Psoas muscle (tissue), 8 donors: ENCODE measurements around the gene POM121C. TPM values are rescaled to one million over a fixed set of nuclear protein-coding genes. Genes with fewer than 3 reads are reported as not detected.
"Not testable (repeated sequence)": the region's sequence is repeated elsewhere in the genome, so short reads cannot be mapped to it uniquely, and the experiment has no call there.

Source experiments
- ATAC-seq, 4 donors: fragments of 200-7000 bp; cut with Tn5 transposase; one replicate each; pipeline ENCODE4 v1.9.1; 2020; ENCODE audit warnings: moderate library complexity in 3 of 4, mild to moderate bottlenecking in 2 of 4
- DNase-seq, 2 donors: peaks; one replicate each; pipeline ENCODE4 v3.0.0-alpha.2; 2020
- H3K27ac ChIP-seq: fragments of 200-600 bp; one replicate; pipeline ENCODE4 v1.8.0; 2022
- H3K27me3 ChIP-seq, 3 donors: fragments of 200-600 bp in 1 of 3; one replicate each; pipeline versions ENCODE4 v1.6.1 to v1.8.0; 2013 to 2022; ENCODE audit warnings: low read length in 2 of 3, mild to moderate bottlenecking in 2 of 3, moderate library complexity in 1 of 3; ENCODE audit not compliant: insufficient read depth in 3 of 3
- H3K36me3 ChIP-seq, 2 donors: fragments of 200-600 bp in 1 of 2; one replicate each; pipeline versions ENCODE4 v1.6.1 to v1.8.0; 2013 to 2022; ENCODE audit warnings: low read depth in 1 of 2, mild to moderate bottlenecking in 1 of 2, moderate library complexity in 1 of 2; ENCODE audit not compliant: insufficient read depth in 1 of 2
- H3K4me1 ChIP-seq: fragments of 200-600 bp; one replicate; pipeline ENCODE4 v1.8.0; 2022
- H3K4me3 ChIP-seq: fragments of 200-600 bp; one replicate; pipeline ENCODE4 v1.8.0; 2022; ENCODE audit warnings: mild to moderate bottlenecking
- H3K9me3 ChIP-seq: fragments of 200-600 bp; one replicate; pipeline ENCODE4 v1.8.0; 2022
- WGBS, 3 donors: extraction: QIAGEN DNeasy Blood & Tissue Kit; methylation state at CpG; one replicate each; pipeline versions ENCODE4 v1.1.6 to v1.1.7; 2013; 5-methylcytosine and 5-hydroxymethylcytosine counted together
- intact Hi-C, 2 donors: fragments of 100-400 bp; cut with DNase I; formaldehyde crosslinking; loops; one replicate each; pipeline versions ENCODE4 v1.11.0 to v1.14.2; 2022
- polyA plus RNA-seq, 3 donors: library from polyadenylated mRNA; stranded (reverse); fragments of 200-250 nt; gene quantifications; one replicate each; pipeline ENCODE4 v1.2.3, GENCODE V29; 2013
- total RNA-seq, 4 donors: library from RNA; stranded (reverse); fragmentation: NEBNext Ultra II Directional in 2 of 4; extraction: Animal tissue kit (Norgen Biotek cat#: 25700) in 2 of 4; gene quantifications; one replicate each; pipeline versions ENCODE4 v1.2.1 to v1.2.4, GENCODE V29; 2021 to 2023
- donor health status: healthy with polysubstance abuse.
- donor health status: DM: no; HTN: no; CAD: no; lungs with moderate emphysema.
- donor health status: Bipolar disorder and iron deficiency.
- donor health status: healthy.
- donor health status: DM: yes; HTN: yes; CAD: no.
- donor health status: DM: no; HTN: no; CAD: no.
- donor health status: DM: no; HTN: no; CAD: no.
- donor health status: DM: yes; HTN: yes; CAD: no.

The POM121C gene
- total and polyA plus RNA-seq, 7 donors, result 7.9 to 29.3 (median 19.4) TPM

DNA sequence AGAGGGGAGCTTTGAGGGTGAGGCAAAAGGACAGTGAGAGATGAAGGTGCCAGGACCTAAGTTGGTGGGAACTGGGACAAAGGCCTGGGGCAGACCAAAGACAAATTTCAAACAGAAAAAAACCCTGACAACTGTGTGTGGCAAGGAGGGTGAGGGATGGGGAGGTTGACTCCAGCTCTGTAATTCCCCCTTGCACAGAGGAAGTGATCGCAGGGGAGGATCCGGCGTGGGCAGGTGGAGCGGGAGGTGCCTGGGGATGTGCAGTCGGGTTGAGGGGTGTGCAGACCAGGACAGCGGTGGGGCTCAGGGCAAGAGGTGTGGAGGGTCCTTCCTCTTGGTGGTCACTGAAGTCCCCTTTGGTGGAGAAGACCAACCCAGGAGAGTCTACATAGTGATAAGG, 85.5 kb downstream of the POM121C start:
- H3K27me3 ChIP-seq, H3K36me3 ChIP-seq, H3K9me3 ChIP-seq, DNase-seq, H3K4me3 ChIP-seq, ATAC-seq, intact Hi-C loops, H3K27ac ChIP-seq, H3K4me1 ChIP-seq: not testable (repeated sequence)
- no CpG with 5 or more reads among the region's 6 CpGs for WGBS, 3 donors

DNA sequence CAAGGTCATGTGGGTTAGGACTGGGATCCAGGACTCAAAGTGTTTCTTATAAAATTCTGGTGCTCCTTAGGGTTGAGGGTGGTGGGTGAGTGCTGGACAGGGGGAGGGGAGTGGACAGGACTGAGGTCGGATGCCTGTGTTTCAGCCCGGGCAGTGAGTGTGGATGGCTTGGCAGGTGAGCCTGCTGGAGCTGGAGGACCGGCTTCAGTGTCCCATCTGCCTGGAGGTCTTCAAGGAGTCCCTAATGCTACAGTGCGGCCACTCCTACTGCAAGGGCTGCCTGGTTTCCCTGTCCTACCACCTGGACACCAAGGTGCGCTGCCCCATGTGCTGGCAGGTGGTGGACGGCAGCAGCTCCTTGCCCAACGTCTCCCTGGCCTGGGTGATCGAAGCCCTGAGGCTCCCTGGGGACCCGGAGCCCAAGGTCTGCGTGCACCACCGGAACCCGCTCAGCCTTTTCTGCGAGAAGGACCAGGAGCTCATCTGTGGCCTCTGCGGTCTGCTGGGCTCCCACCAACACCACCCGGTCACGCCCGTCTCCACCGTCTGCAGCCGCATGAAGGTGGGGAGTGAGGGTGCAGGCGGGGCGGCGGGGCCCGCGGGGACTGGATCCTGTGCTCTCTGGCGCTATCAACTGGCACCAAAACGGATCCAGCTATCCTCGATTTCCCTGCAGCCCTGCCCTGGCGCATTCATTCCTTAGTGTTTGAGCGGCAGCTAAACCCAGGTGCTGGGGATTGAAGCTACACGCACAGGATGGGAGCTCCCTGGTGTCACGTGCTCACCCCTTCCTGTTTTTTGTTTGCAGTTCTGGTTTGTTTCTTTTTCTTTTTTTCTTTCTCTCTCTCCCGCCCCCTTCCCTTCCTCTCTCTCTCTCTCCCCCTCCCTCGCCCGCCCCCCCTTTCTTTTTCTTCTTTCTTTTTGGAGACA, 87.1 kb downstream of the POM121C start:
- H3K27ac ChIP-seq, H3K36me3 ChIP-seq, H3K27me3 ChIP-seq, ATAC-seq, H3K9me3 ChIP-seq, DNase-seq, H3K4me3 ChIP-seq, H3K4me1 ChIP-seq, intact Hi-C loops: not testable (repeated sequence)
- WGBS, 3 donors, result 71 to 83% (median 76%) methylated on average over 3 to 4 of the region's 34 CpGs

DNA sequence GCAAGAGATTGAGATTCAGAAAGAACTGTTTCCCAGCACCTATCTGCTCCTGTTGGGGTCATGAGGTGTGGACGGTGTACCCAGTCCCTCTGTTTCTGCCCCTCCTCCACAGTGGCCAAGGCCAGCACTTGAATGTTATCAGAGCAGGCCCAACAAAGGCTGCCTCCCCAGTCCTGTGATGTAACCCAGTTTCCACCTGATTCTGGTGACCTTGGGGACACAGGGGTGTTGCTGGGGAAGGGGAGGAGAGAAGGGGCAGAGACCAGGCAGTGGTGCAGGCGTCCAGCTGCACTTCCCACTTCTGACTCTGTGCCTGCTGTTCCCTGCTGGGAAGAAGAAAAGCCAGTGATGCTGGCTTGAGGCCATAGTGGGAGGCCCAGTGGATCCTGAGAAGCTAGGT, 88.2 kb downstream of the POM121C start:
- H3K27ac ChIP-seq, H3K4me3 ChIP-seq, DNase-seq, ATAC-seq, intact Hi-C loops, H3K9me3 ChIP-seq, H3K27me3 ChIP-seq, H3K4me1 ChIP-seq, H3K36me3 ChIP-seq: not testable (repeated sequence)
- WGBS, 3 donors, result no CpG with 5 or more reads among the region's 2 CpGs

DNA sequence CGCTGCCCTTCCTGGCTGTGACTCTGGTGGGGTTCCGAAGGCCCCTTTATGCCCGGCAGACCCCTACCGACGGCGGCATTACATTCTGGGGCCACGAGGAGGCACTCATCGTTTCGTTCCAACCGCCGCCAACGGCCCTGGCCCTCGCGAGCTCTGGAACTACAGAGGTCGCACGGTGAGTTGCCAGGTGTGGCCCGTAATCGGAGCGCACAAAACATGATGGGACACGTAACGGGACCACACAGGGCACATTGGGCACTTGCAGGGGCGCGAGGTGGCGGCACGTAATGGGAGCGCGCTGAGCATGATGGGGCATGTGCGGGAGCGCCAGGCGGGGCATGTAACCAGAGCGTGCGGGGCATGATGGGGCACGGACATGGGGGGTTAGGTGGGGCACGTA, 90.8 kb downstream of the POM121C start, which contains the start of gene TRIM73:
TRIM73 (plus strand) TSS at position 301 of the 400 bp plus-strand sequence. CDS start 3,305 bp downstream, outside the sequence.
- H3K4me3 ChIP-seq, H3K4me1 ChIP-seq, H3K9me3 ChIP-seq, H3K27me3 ChIP-seq, DNase-seq, H3K27ac ChIP-seq, intact Hi-C loops, H3K36me3 ChIP-seq: not testable (repeated sequence)
- WGBS, 3 donors, result 10 to 15% (median 14%) methylated on average over 8 to 13 of the region's 34 CpGs
- ATAC-seq, result peak in 3 of 4 donors; percentile 10 to 43 (median 25)

DNA sequence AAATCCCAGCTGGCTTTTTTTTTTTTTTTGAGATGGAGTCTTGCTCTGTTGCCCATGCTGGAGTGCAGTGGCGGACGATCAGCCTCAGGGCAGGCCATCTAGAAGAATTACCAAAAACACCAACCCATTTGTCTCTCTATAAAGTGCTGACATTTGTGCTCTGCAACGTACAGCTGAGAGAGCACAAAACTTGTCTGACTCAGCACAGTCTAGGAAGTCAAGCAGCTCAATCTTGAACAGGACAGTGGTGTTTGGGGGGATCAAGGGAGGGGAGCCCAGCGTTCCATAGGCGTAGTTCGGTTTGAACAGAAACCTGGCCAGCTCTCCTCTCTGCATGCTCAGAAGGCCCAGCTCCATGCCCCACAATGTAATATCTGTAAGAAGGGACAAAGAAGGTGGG, 92.9 kb downstream of the POM121C start:
- H3K27me3 ChIP-seq, ATAC-seq, H3K27ac ChIP-seq, intact Hi-C loops, H3K4me1 ChIP-seq, DNase-seq, H3K9me3 ChIP-seq, H3K36me3 ChIP-seq, H3K4me3 ChIP-seq: not testable (repeated sequence)
- no CpG with 5 or more reads among the region's 6 CpGs for WGBS, 3 donors

DNA sequence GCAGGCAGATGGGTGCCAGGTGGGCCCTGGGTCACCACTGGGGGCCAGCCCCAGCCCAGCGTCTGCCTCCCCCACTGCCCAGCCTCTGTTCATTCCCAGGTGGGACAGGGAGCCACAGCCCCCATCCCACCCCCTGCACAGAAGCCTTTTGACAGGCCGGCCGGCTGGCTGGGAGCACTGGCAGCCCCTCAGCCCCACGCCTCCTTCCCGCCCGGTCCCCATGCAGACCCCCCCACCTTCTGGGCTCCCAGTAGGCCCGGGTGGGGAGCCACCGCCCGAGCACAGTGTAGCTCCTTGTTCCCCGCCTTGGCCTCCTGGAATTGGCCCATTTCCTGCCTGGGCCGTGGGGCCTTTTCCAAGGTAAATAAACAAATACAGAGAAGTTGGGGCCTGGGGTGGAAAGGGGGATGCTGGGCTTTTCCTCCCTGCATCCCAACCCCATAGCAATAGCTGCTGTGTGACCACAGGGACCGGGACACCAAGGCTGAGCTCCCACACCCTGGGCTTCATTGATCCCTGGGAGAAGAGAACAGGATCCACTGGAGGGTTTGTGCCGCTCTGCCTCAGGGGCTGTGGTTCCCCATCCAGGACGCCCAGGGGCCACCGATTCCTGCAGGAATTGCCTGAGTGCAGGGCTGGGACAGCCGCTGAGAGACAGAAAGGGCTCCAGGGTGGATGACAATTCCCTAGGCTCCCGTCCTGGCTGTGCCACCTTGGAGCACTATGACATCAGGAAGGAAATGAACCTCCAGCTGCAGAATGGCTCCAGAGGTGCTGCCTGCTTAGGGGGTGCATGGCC, 111.4 kb downstream of the POM121C start:
- H3K27ac ChIP-seq, H3K4me3 ChIP-seq, H3K9me3 ChIP-seq, H3K27me3 ChIP-seq, H3K36me3 ChIP-seq, intact Hi-C loops, H3K4me1 ChIP-seq, DNase-seq: not testable (repeated sequence)
- no CpG with 5 or more reads among the region's 17 CpGs for WGBS, 3 donors
- peak in 3 of 4 donors; percentile 50 to 61 (median 58) for ATAC-seq

DNA sequence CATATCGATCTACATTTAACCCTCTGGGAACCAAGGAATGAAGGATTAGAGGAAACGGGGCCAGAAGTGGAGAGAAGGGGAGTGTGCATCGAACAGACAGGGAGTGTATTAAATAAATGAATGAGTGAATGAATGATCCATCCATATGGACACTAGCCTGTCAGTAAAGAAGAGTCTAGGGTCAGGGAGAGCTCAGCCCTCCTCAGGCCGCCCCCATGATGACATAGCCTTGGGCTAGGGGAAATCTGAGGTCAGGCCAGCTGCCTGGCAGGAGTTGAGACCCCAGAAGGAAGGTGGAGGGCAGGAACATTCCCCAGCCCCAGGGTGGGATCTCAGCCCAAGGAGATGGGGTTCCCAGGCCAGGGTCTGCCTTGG, 112.0 kb downstream of the POM121C start:
- H3K27me3 ChIP-seq, H3K27ac ChIP-seq, H3K4me3 ChIP-seq, H3K36me3 ChIP-seq, H3K9me3 ChIP-seq, intact Hi-C loops, DNase-seq, H3K4me1 ChIP-seq: not testable (repeated sequence)
- ATAC-seq, result peak in 2 of 4 donors; percentile 51 to 55
- no CpG with 5 or more reads among the region's 4 CpGs for WGBS, 3 donors

DNA sequence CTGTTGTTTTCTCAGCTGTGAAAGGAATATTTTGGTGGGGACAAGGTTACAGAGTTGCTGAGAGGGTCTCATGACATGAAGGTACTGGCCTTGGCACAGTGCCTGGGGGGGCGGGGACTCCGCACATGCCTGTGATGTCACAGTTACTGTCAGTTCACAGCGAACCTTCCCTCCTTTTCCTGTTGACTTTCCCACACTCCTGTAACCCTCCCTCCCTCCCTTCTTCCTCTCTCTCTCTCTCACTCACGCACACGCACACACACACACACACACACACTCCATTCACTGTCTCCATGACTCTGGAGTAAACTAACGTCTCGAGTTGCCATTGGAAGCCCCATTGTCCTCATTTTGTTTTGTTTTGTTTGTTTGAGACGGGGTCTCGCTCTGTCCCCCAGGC, 118.8 kb downstream of the POM121C start:
- peak in 1 of 4 donors; percentile 40 for ATAC-seq
- H3K27me3 ChIP-seq, H3K4me1 ChIP-seq, H3K4me3 ChIP-seq, H3K27ac ChIP-seq, H3K36me3 ChIP-seq, DNase-seq, intact Hi-C loops, H3K9me3 ChIP-seq: not testable (repeated sequence)
- WGBS, 3 donors, result no CpG with 5 or more reads among the region's 9 CpGs

Other genes with a start within 250 kb of the POM121C start
- under 1 TPM in 3 of 4 donors, not detected in 1; 0.27 to 0.92 (median 0.36) TPM for gene TRIM73, start 90.7 kb downstream of the POM121C start, total RNA-seq
- under 1 TPM; 0.13 to 0.79 (median 0.44) TPM for gene TRIM73, start 90.7 kb downstream of the POM121C start, polyA plus RNA-seq
- gene SPDYE5, start 6.0 kb upstream of the POM121C start, total RNA-seq, result under 1 TPM in 1 of 4 donors, not detected in 3; 0.28 TPM
- gene SPDYE5, start 6.0 kb upstream of the POM121C start, polyA plus RNA-seq, result under 1 TPM in 1 of 3 donors, not detected in 2; 0.01 TPM